Tibial nerve (tissue), 4 donors: ENCODE measurements around the gene PDZK1IP1. TPM values are rescaled to one million over a fixed set of nuclear protein-coding genes. Genes with fewer than 3 reads are reported as not detected.

Experiments used
- DNase-seq, 2 donors: peaks; one replicate each; pipeline ENCODE4 v3.0.0-alpha.2; 2019; ENCODE audit warnings: low spot score in 2 of 2
- H3K27ac ChIP-seq, 4 donors: fragments of 200-600 bp; sonication (generic) in 3 of 4; one replicate each; pipeline ENCODE4 v1.5.1; 2017 to 2019; ENCODE audit warnings: mild to moderate bottlenecking in 1 of 4
- H3K27me3 ChIP-seq, 2 donors: fragments of 200-600 bp; sonication (generic) in 1 of 2; one replicate each; pipeline versions ENCODE4 v1.5.1 to v1.6.0; 2017 to 2019
- H3K36me3 ChIP-seq, 3 donors: fragments of 200-600 bp; sonication (generic); one replicate each; pipeline ENCODE4 v1.5.1; 2018 to 2019
- H3K4me1 ChIP-seq, 4 donors: fragments of 200-600 bp; sonication (generic) in 3 of 4; one replicate each; pipeline ENCODE4 v1.5.1; 2017 to 2019
- H3K4me3 ChIP-seq, 4 donors: fragments of 200-600 bp; sonication (generic) in 3 of 4; one replicate each; pipeline ENCODE4 v1.5.1; 2017 to 2019; ENCODE audit warnings: mild to moderate bottlenecking in 1 of 4, moderate library complexity in 1 of 4
- H3K9me3 ChIP-seq, 4 donors: fragments of 200-600 bp; sonication (generic) in 3 of 4; one replicate each; pipeline ENCODE4 v1.5.1; 2017 to 2019
- CTCF ChIP-seq, 5 experiments: fragments of 200-600 bp in 3 of 5; fragments of 450-650 bp in 2 of 5; sonication (generic) in 3 of 5; IDR thresholded peaks; one replicate each; pipeline ENCODE4 v1.5.1; 2016 to 2019; ENCODE audit warnings: antibody characterized with exemption in 5 of 5, mild to moderate bottlenecking in 3 of 5, moderate library complexity in 2 of 5
- EP300 ChIP-seq, 2 donors: sonication (generic); formaldehyde crosslinking; IDR thresholded peaks; one replicate each; pipeline ENCODE4 v1.6.1; 2017; ENCODE audit warnings: antibody characterized with exemption in 2 of 2, mild to moderate bottlenecking in 1 of 2
- POLR2A ChIP-seq, 2 donors: fragments of 450-650 bp; IDR thresholded peaks; one replicate each; pipeline ENCODE4 v1.6.1; 2017; ENCODE audit warnings: antibody characterized with exemption in 2 of 2, mild to moderate bottlenecking in 2 of 2, moderate library complexity in 2 of 2
- WGBS, 2 donors: methylation state at CpG; one replicate each; pipeline ENCODE4 v1.1.5; 2018; 5-methylcytosine and 5-hydroxymethylcytosine counted together
- total RNA-seq, 4 donors: library from RNA; depleted of rRNA; stranded (reverse); fragments of >200 nt; gene quantifications; one replicate each; pipeline ENCODE4 v1.1.0, GENCODE V29; 2016

The PDZK1IP1 gene
- total RNA-seq, 4 donors from 2014 or later = 1.5 to 4.2 TPM; not detected in 2

GRCh38 chr1:47223174-47223920, 33.5 kb upstream of the PDZK1IP1 start:
- peaks cover 5 to 66% of the 10 kb centered on the region in 2 donors for H3K27me3 ChIP-seq
- 43 to 54% methylated on average over 10 of the region's 10 CpGs for WGBS, 2 donors

GRCh38 chr1:47222476-47222875, 32.6 kb upstream of the PDZK1IP1 start:
- Histone ChIP-seq H3K9me3 (no peaks in the 10 kb centered on the region), H3K4me1 (peaks cover 0 to 21% (median 15%) of the 10 kb centered on the region in 4 donors), H3K27ac (no peak overlapping the region), H3K4me3 (no peak overlapping the region), H3K27me3 (peaks cover 5 to 58% of the 10 kb centered on the region in 2 donors), H3K36me3 (no peaks in the 10 kb centered on the region)
- no peak for DNase-seq
- 90 to 92% methylated on average over 3 of the region's 3 CpGs for WGBS, 2 donors
- TF ChIP-seq CTCF (IDR thresholded peaks at IDR 0.05) = no peak
- TF ChIP-seq POLR2A (IDR thresholded peaks at IDR 0.05) = no peak
- TF ChIP-seq EP300 (IDR thresholded peaks at IDR 0.05) = no peak

More at GRCh38 chr1:47223174-47223920, 33.5 kb upstream of the PDZK1IP1 start:
- Histone ChIP-seq H3K4me3 (no peak overlapping the region), H3K36me3 (no peaks in the 10 kb centered on the region), H3K9me3 (no peaks in the 10 kb centered on the region), H3K27ac (no peak overlapping the region), H3K4me1 (peaks cover 0 to 21% (median 15%) of the 10 kb centered on the region in 4 donors)
- no peak for TF ChIP-seq EP300 (IDR thresholded peaks at IDR 0.05)
- TF ChIP-seq CTCF (IDR thresholded peaks at IDR 0.05) = no peak
- no peak for TF ChIP-seq POLR2A (IDR thresholded peaks at IDR 0.05)
- DNase-seq = no peak

GRCh38 chr1:47219590-47220220, 29.9 kb upstream of the PDZK1IP1 start:
- no peaks in the 10 kb centered on the region for H3K9me3 ChIP-seq
- WGBS, 2 donors = 87 to 88% methylated on average over 24 to 29 of the region's 29 CpGs
- no peak for DNase-seq
- TF ChIP-seq POLR2A (IDR thresholded peaks at IDR 0.05) (no peak), EP300 (IDR thresholded peaks at IDR 0.05) (no peak), CTCF (IDR thresholded peaks at IDR 0.05) (no peak)
- no peak overlapping the region for H3K27ac ChIP-seq
- H3K27me3 ChIP-seq = peaks cover 5 to 32% of the 10 kb centered on the region in 2 donors
- no peaks in the 10 kb centered on the region for H3K36me3 ChIP-seq
- peaks cover 0 to 3% (median under 1%) of the 10 kb centered on the region in 4 donors for H3K4me1 ChIP-seq
- no peak overlapping the region for H3K4me3 ChIP-seq

- no peak for TF ChIP-seq CTCF (IDR thresholded peaks at IDR 0.05)
- TF ChIP-seq POLR2A (IDR thresholded peaks at IDR 0.05) = no peak
- Histone ChIP-seq H3K4me1 (no peaks in the 10 kb centered on the region), H3K36me3 (no peaks in the 10 kb centered on the region), H3K27me3 (peaks cover 5 to 25% of the 10 kb centered on the region in 2 donors), H3K4me3 (no peak overlapping the region), H3K27ac (no peak overlapping the region), H3K9me3 (no peaks in the 10 kb centered on the region)
- WGBS, 2 donors = 82 to 85% methylated on average over 4 of the region's 4 CpGs
- no peak for DNase-seq
Measured at GRCh38 chr1:47219001-47219400, 29.2 kb upstream of the PDZK1IP1 start.
